AG08396 (cell line): ENCODE data around the gene TBCA.

Experiments
- DNase-seq: peaks from one replicate; pipeline ENCODE4 v3.0.0; 2012; ENCODE audit warnings: low spot score, mixed read lengths

TBCA gene

GRCh38 chr5:77775790-77776553, at the start of gene TBCA:
TSS of gene TBCA (minus strand) at chr5:77776339. CDS start at chr5:77776257, 82 bp downstream.
- peak; percentile 94 for DNase-seq

GRCh38 chr5:77824981-77825380, 48.8 kb upstream of the TBCA start:
- no peak for DNase-seq

GRCh38 chr5:77816686-77817085, 40.5 kb upstream of the TBCA start:
- no peak for DNase-seq

GRCh38 chr5:77812926-77813589, 36.9 kb upstream of the TBCA start:
- DNase-seq: no peak

- no peak for DNase-seq
Measured at GRCh38 chr5:77806213-77806843, 30.2 kb upstream of the TBCA start.

- DNase-seq: no peak
Measured at GRCh38 chr5:77798456-77798855, 22.3 kb upstream of the TBCA start.

GRCh38 chr5:77797136-77797535, 21.0 kb upstream of the TBCA start:
- no peak for DNase-seq

- no peak for DNase-seq
Measured at GRCh38 chr5:77795846-77796245, 19.7 kb upstream of the TBCA start.

- DNase-seq: no peak
Measured at GRCh38 chr5:77795268-77795667, 19.1 kb upstream of the TBCA start.

GRCh38 chr5:77791926-77792325, 15.8 kb upstream of the TBCA start:
- DNase-seq: no peak

- no peak for DNase-seq
Measured at GRCh38 chr5:77791356-77791755, 15.2 kb upstream of the TBCA start.

- no peak for DNase-seq
Measured at GRCh38 chr5:77785229-77785628, 9.1 kb upstream of the TBCA start.

- no peak for DNase-seq
Measured at GRCh38 chr5:77784735-77785134, 8.6 kb upstream of the TBCA start.

GRCh38 chr5:77781076-77781475, 4.9 kb upstream of the TBCA start:
- DNase-seq: no peak

GRCh38 chr5:77778881-77779438, 2.8 kb upstream of the TBCA start:
- no peak for DNase-seq

- no peak for DNase-seq
Measured at GRCh38 chr5:77778398-77778797, 2.3 kb upstream of the TBCA start.

- DNase-seq: no peak
Measured at GRCh38 chr5:77777911-77778310, 1.8 kb upstream of the TBCA start.

- no peak for DNase-seq
Measured at GRCh38 chr5:77777281-77777892, 1.2 kb upstream of the TBCA start.

GRCh38 chr5:77776554-77777206, 541 bp upstream of the TBCA start:
- no peak for DNase-seq

- no peak for DNase-seq
Measured at GRCh38 chr5:77774981-77775789, 954 bp downstream of the TBCA start.

GRCh38 chr5:77773734-77774280, 2.3 kb downstream of the TBCA start:
- DNase-seq: no peak
